ENCODE data around the gene HEXD. TPM values are rescaled to one million over a fixed set of nuclear protein-coding genes. Genes with fewer than 3 reads are reported as not detected.

HEXD gene
- total RNA-seq, 2 donors from 2014 or later, result 76.1 to 145 TPM

DNA sequence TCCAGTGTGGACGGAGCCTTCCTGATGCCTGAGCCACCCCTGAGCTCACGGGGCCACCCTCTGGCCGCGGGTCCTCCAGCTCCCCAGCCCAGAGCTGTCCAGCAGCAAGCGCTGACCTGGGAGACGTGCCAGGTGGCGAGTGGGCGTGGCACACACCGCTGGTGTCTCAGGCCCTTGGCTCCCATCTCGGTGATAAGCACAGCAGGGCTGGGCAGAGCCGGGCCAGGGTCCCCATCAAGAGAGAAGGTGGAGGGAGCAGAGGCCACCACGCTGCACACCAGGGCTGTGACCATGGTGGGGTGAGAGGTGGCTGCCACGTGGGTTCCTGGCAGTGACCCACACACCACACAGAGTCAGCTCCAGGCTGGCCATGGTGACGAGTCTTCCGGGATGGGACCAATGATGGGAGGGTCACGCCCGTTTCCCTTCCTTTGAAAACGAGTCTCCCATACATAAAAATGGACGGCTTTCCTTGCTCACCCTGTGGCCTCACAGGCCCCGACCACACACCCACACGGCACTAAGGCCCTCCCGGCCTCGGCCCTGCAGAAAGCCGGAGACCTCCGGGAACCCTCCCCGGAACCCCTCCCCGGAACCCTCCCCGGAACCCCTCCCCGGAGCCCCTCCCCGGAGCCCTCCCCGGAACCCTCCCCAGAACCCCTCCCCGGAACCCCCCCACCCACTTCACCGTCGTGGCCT is 29.8 kb upstream of the HEXD start:
- WGBS, result 71% methylated on average over 32 of the region's 34 CpGs
- Histone ChIP-seq H3K4me1 (replicated peaks) (peaks cover 5% of the 10 kb centered on the region), H3K36me3 (no peaks in the 10 kb centered on the region), H3K4me3 (no peak overlapping the region), H3K27ac (no peak overlapping the region), H3K27me3 (replicated peaks; ENCODE audit: insufficient read depth) (no peaks in the 10 kb centered on the region), H3K9me3 (no peaks in the 10 kb centered on the region)
- no peak for TF ChIP-seq POLR2A (IDR thresholded peaks at IDR 0.05)
- TF ChIP-seq POLR2AphosphoS5 (IDR thresholded peaks at IDR 0.05), result no peak
- TF ChIP-seq, protein P1, sequence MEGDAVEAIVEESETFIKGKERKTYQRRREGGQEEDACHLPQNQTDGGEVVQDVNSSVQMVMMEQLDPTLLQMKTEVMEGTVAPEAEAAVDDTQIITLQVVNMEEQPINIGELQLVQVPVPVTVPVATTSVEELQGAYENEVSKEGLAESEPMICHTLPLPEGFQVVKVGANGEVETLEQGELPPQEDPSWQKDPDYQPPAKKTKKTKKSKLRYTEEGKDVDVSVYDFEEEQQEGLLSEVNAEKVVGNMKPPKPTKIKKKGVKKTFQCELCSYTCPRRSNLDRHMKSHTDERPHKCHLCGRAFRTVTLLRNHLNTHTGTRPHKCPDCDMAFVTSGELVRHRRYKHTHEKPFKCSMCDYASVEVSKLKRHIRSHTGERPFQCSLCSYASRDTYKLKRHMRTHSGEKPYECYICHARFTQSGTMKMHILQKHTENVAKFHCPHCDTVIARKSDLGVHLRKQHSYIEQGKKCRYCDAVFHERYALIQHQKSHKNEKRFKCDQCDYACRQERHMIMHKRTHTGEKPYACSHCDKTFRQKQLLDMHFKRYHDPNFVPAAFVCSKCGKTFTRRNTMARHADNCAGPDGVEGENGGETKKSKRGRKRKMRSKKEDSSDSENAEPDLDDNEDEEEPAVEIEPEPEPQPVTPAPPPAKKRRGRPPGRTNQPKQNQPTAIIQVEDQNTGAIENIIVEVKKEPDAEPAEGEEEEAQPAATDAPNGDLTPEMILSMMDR (IDR thresholded peaks at IDR 0.05), result no peak
- intact Hi-C loops (cut with DNase I), result no loop called here
- no peak for DNase-seq (ENCODE audit: low spot score)

DNA sequence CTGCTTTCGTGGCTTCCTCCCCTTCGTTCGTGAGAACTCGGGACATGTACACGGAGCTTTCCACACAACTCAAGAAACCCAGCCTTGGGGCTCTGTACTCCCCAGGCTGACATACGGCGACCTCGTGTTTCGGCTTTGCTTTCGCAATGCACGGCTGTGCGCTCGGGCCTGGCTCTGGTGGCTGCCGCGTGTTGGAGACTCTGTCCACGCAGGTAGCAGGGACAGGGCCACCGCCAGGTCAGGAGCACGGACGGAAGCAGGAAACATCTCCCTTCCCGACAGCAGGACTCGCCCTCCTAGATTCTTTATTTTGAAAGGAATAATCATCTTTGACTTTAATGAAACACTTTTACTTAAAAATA is 29.2 kb upstream of the HEXD start:
- no peak for DNase-seq (ENCODE audit: low spot score)
- Histone ChIP-seq H3K9me3 (no peaks in the 10 kb centered on the region), H3K27me3 (replicated peaks; ENCODE audit: insufficient read depth) (no peaks in the 10 kb centered on the region), H3K27ac (no peak overlapping the region), H3K4me3 (no peak overlapping the region), H3K4me1 (replicated peaks) (peaks cover 5% of the 10 kb centered on the region), H3K36me3 (no peaks in the 10 kb centered on the region)
- intact Hi-C loops (cut with DNase I), result no loop called here
- TF ChIP-seq POLR2A (IDR thresholded peaks at IDR 0.05) (no peak), POLR2AphosphoS5 (IDR thresholded peaks at IDR 0.05) (no peak)
- TF ChIP-seq, protein P1 (IDR thresholded peaks at IDR 0.05), result no peak
- 91% methylated on average over 21 of the region's 21 CpGs for WGBS

DNA sequence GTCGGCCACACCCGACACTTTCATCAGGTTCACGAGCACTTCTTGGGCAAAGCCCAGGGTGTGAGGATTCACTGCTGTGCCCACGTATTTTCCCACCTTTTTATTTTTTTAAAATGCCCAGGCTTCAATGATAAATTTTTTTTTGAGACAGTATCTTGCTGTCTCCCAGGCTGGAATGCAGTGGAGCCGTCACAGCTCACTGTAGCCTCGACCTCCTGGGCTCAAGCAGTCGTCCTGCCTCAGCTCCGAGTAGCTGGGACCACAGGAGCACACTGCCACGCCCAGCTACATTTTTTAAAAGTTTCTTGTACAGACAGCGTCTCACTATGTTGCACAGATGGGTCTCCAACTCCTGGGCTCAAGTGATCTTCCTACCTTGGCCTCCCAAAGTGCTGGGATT is 28.8 kb upstream of the HEXD start:
- Histone ChIP-seq H3K4me1 (replicated peaks) (peaks cover 5% of the 10 kb centered on the region), H3K4me3 (no peak overlapping the region), H3K27me3 (replicated peaks; ENCODE audit: insufficient read depth) (no peaks in the 10 kb centered on the region), H3K36me3 (no peaks in the 10 kb centered on the region), H3K9me3 (no peaks in the 10 kb centered on the region), H3K27ac (no peak overlapping the region)
- intact Hi-C loops (cut with DNase I), result no loop called here
- DNase-seq (ENCODE audit: low spot score), result no peak
- 82% methylated on average over 10 of the region's 10 CpGs for WGBS
- TF ChIP-seq, protein P1 (IDR thresholded peaks at IDR 0.05), result no peak
- no peak for TF ChIP-seq POLR2AphosphoS5 (IDR thresholded peaks at IDR 0.05)

DNA sequence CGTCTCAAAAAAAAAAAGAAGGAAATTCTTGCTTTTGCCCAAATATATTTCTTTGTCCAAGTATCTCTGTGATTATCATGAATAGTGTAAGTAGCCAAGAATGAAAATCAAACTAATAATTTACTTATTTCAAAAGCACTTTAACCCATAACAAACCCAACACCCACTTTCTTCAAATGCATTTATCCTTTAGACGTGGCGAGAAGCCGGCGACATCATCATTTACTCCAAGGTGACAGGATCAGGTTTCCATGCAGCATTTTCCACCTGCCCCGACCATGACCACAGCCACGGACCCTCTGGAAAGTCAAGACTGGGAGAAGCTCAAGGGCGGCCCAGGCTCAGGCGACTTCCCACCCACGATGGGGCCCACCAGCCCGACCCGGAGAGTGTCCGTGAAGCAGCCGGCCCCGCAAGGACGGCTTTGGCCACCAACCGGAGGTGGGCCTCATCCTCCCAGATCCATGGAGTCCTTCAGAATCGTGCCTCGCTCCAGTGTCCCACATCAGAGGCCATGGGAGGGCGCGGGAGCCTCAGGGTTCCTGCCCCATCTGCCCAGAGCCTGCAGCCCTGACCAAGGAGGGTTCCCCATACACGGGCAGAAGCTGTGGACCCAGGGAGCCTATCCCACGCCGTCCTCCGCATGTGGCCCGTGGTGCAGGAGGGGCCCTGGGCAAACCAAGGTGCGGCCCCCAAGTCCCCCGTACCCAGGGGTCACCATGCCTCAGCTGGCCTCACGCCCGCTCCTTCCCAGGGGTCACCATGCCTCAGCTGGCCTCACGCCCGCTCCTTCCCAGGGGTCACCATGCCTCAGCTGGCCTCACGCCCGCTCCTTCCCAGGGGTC is 27.9 kb upstream of the HEXD start:
- H3K27me3 ChIP-seq (replicated peaks; ENCODE audit: insufficient read depth), result no peaks in the 10 kb centered on the region
- H3K9me3 ChIP-seq, result no peaks in the 10 kb centered on the region
- WGBS, result 96% methylated on average over 28 of the region's 34 CpGs
- H3K4me3 ChIP-seq, result no peak overlapping the region
- H3K4me1 ChIP-seq (replicated peaks), result peaks cover under 1% of the 10 kb centered on the region
- TF ChIP-seq POLR2AphosphoS5 (IDR thresholded peaks at IDR 0.05), result no peak
- TF ChIP-seq, protein P1 (IDR thresholded peaks at IDR 0.05), result no peak
- TF ChIP-seq POLR2A (IDR thresholded peaks at IDR 0.05), result no peak
- H3K36me3 ChIP-seq, result no peaks in the 10 kb centered on the region
- no peak for DNase-seq (ENCODE audit: low spot score)
- H3K27ac ChIP-seq, result no peak overlapping the region
- intact Hi-C loops (cut with DNase I), result no loop called here
